ENCODE measurements around the gene ZIC4.
A peak's percentile ranks its signal among the peaks of the same experiment; 100 is the strongest.

Gene ZIC4

GRCh38 chr3:147383617-147384016 is 22.7 kb downstream of the ZIC4 start:
- intact Hi-C loops (cut with DNase I) = no loop called here
- peak in 1 of 42 donors; percentile 21 for DNase-seq

- DNase-seq = no peak
- intact Hi-C loops (cut with DNase I) = no loop called here
Observed at GRCh38 chr3:147381596-147381995, 24.7 kb downstream of the ZIC4 start.

GRCh38 chr3:147380977-147381376 is 25.4 kb downstream of the ZIC4 start:
- intact Hi-C loops (cut with DNase I) = no loop called here

GRCh38 chr3:147380387-147380951 is 25.9 kb downstream of the ZIC4 start:
- intact Hi-C loops (cut with DNase I) = no loop called here
- no peak for DNase-seq

More at GRCh38 chr3:147380977-147381376, 25.4 kb downstream of the ZIC4 start:
- DNase-seq = no peak

- intact Hi-C loops (cut with DNase I) = no loop called here
- no peak for DNase-seq
Observed at GRCh38 chr3:147379651-147380050, 26.7 kb downstream of the ZIC4 start.

- peak in 7 of 42 donors; percentile 20 to 64 (median 43) for DNase-seq
- intact Hi-C loops (cut with DNase I) = no loop called here
Observed at GRCh38 chr3:147377412-147378367, 28.7 kb downstream of the ZIC4 start.

GRCh38 chr3:147373301-147373700 is 33.0 kb downstream of the ZIC4 start:
- DNase-seq = no peak
- intact Hi-C loops (cut with DNase I) = no loop called here

GRCh38 chr3:147372525-147373027 is 33.8 kb downstream of the ZIC4 start:
- DNase-seq = no peak
- intact Hi-C loops (cut with DNase I) = no loop called here

- no peak for DNase-seq
- intact Hi-C loops (cut with DNase I) = no loop called here
Observed at GRCh38 chr3:147371771-147372340, 34.5 kb downstream of the ZIC4 start.

- intact Hi-C loops (cut with DNase I) = no loop called here
- DNase-seq = no peak
Observed at GRCh38 chr3:147371140-147371539, 35.2 kb downstream of the ZIC4 start.

GRCh38 chr3:147370349-147370748 is 36.0 kb downstream of the ZIC4 start:
- intact Hi-C loops (cut with DNase I) = no loop called here
- DNase-seq = no peak

- intact Hi-C loops (cut with DNase I) = no loop called here
- no peak for DNase-seq
Observed at GRCh38 chr3:147369661-147370123, 36.7 kb downstream of the ZIC4 start.

GRCh38 chr3:147369231-147369630 is 37.1 kb downstream of the ZIC4 start:
- no peak for DNase-seq
- intact Hi-C loops (cut with DNase I) = no loop called here

- intact Hi-C loops (cut with DNase I) = no loop called here
- no peak for DNase-seq
Observed at GRCh38 chr3:147368561-147369221, 37.7 kb downstream of the ZIC4 start.

GRCh38 chr3:147368151-147368550 is 38.2 kb downstream of the ZIC4 start:
- no peak for DNase-seq
- intact Hi-C loops (cut with DNase I) = no loop called here

- DNase-seq = no peak
- intact Hi-C loops (cut with DNase I) = no loop called here
Observed at GRCh38 chr3:147367676-147368075, 38.7 kb downstream of the ZIC4 start.

- DNase-seq = no peak
- intact Hi-C loops (cut with DNase I) = no loop called here
Observed at GRCh38 chr3:147365196-147366115, 40.9 kb downstream of the ZIC4 start.

- intact Hi-C loops (cut with DNase I) = no loop called here
- DNase-seq = no peak
Observed at GRCh38 chr3:147364771-147365170, 41.6 kb downstream of the ZIC4 start.
